ENCODE data around the gene TGFA. TPM values are rescaled to one million over a fixed set of nuclear protein-coding genes. Genes with fewer than 3 reads are reported as not detected.

Gene TGFA
- polyA plus RNA-seq, 1 donor (not counting 4 experiments of a cell fraction or from before 2014, with no cell fraction given) = 51.7 TPM

- DNase-seq (ENCODE audit: low read depth, low spot score) (peak; percentile 69), FAIRE-seq (peak; percentile 96)
- peaks cover 35% of the 10 kb centered on the region for H3K4me1 ChIP-seq (ENCODE audit: control insufficient read depth, extremely low read depth, insufficient read depth, low read length)
- dilution Hi-C loops (cut with MboI; ENCODE audit: extremely low pct_ligation_motif_present, low sequenced_read_pairs) = no loop called here
- no peaks in the 10 kb centered on the region for H3K27me3 ChIP-seq (ENCODE audit: control insufficient read depth, extremely low read depth, insufficient read depth, low read length)
- peaks cover 96% of the 10 kb centered on the region for H3K79me2 ChIP-seq (ENCODE audit: control insufficient read depth, insufficient read depth, low read length)
- peaks cover 2% of the 10 kb centered on the region for H3K9me1 ChIP-seq (ENCODE audit: control insufficient read depth, extremely low read depth, insufficient read depth, low read length)
- H4K20me1 ChIP-seq (ENCODE audit: control insufficient read depth, extremely low read depth, insufficient read depth, low read length) = peaks cover 8% of the 10 kb centered on the region
- TF ChIP-seq CTCF (optimal IDR thresholded peaks at IDR 0.05 in 1 of 3, IDR thresholded peaks at IDR 0.05 in 1 of 3, conservative IDR thresholded peaks at IDR 0.05 in 1 of 3; ENCODE audit: extremely low read depth in 1 of 3, insufficient read depth in 2 of 3, low read length in 3 of 3) = peak; percentile 14 to 26 (median 19)
- no peak for TF ChIP-seq EZH2 (IDR thresholded peaks at IDR 0.05; ENCODE audit: low read length)
- H3K4me2 ChIP-seq (ENCODE audit: control insufficient read depth, extremely low read depth, insufficient read depth, low read depth, low read length) = peak overlapping the region; percentile 65
- H3K9me3 ChIP-seq (ENCODE audit: control insufficient read depth, low read depth, low read length) = no peaks in the 10 kb centered on the region
- peak overlapping the region; percentile 78 for H3K27ac ChIP-seq (ENCODE audit: control insufficient read depth, insufficient read depth, low read length)
- peak overlapping the region in 2 of 3 experiments; percentile 22 to 25 for H3K4me3 ChIP-seq (ENCODE audit: control insufficient read depth in 2 of 3, extremely low read depth in 1 of 3, insufficient read depth in 2 of 3, low read depth in 1 of 3, low read length in 3 of 3)
- peak overlapping the region; percentile 60 for H3K9ac ChIP-seq (ENCODE audit: control insufficient read depth, extremely low read depth, insufficient read depth, low read length)
- H2AFZ ChIP-seq (ENCODE audit: control insufficient read depth, low read length) = no peak overlapping the region
- H3K36me3 ChIP-seq (ENCODE audit: control insufficient read depth in 2 of 2, extremely low read depth in 1 of 2, insufficient read depth in 2 of 2, low read length in 2 of 2) = peaks cover 0 to 9% of the 10 kb centered on the region in 2 experiments
Measured at GRCh38 chr2:70541481-70542020, 12.1 kb downstream of the TGFA start.

DNA sequence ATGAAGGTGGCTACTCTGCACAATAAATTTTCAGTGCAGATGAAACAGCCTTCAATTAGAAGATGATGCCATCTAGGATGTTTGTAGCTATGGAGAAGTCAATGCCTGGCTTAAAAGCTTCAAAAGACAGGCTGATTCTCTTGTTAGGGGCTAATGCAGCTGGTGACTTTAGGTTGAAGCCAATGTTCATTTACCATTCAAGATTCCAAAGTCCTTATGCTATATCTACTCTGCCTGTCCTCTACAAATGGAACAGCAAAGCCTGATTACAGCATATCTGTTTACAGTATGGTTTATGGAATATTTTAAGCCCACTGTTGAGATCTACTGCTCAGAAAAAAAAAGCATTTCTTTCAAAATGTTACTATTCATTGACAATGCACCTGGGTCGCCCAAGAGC, 15.8 kb downstream of the TGFA start:
- peaks cover 9% of the 10 kb centered on the region for H4K20me1 ChIP-seq (ENCODE audit: control insufficient read depth, extremely low read depth, insufficient read depth, low read length)
- H3K4me1 ChIP-seq (ENCODE audit: control insufficient read depth, extremely low read depth, insufficient read depth, low read length) = peaks cover 33% of the 10 kb centered on the region
- FAIRE-seq (no peak), DNase-seq (ENCODE audit: low read depth, low spot score) (no peak)
- no peak overlapping the region for H3K27ac ChIP-seq (ENCODE audit: control insufficient read depth, insufficient read depth, low read length)
- H2AFZ ChIP-seq (ENCODE audit: control insufficient read depth, low read length) = no peak overlapping the region
- peaks cover 0 to 9% of the 10 kb centered on the region in 2 experiments for H3K36me3 ChIP-seq (ENCODE audit: control insufficient read depth in 2 of 2, extremely low read depth in 1 of 2, insufficient read depth in 2 of 2, low read length in 2 of 2)
- H3K4me3 ChIP-seq (ENCODE audit: control insufficient read depth in 2 of 3, extremely low read depth in 1 of 3, insufficient read depth in 2 of 3, low read depth in 1 of 3, low read length in 3 of 3) = no peak overlapping the region
- H3K9me3 ChIP-seq (ENCODE audit: control insufficient read depth, low read depth, low read length) = no peaks in the 10 kb centered on the region
- H3K79me2 ChIP-seq (ENCODE audit: control insufficient read depth, insufficient read depth, low read length) = peaks cover 97% of the 10 kb centered on the region
- H3K27me3 ChIP-seq (ENCODE audit: control insufficient read depth, extremely low read depth, insufficient read depth, low read length) = no peaks in the 10 kb centered on the region
- dilution Hi-C loops (cut with MboI; ENCODE audit: extremely low pct_ligation_motif_present, low sequenced_read_pairs) = no loop called here
- TF ChIP-seq CTCF (optimal IDR thresholded peaks at IDR 0.05 in 1 of 3, IDR thresholded peaks at IDR 0.05 in 1 of 3, conservative IDR thresholded peaks at IDR 0.05 in 1 of 3; ENCODE audit: extremely low read depth in 1 of 3, insufficient read depth in 2 of 3, low read length in 3 of 3) = no peak
- TF ChIP-seq EZH2 (IDR thresholded peaks at IDR 0.05; ENCODE audit: low read length) = no peak
- no peak overlapping the region for H3K9ac ChIP-seq (ENCODE audit: control insufficient read depth, extremely low read depth, insufficient read depth, low read length)
- peaks cover 8% of the 10 kb centered on the region for H3K9me1 ChIP-seq (ENCODE audit: control insufficient read depth, extremely low read depth, insufficient read depth, low read length)
- no peak overlapping the region for H3K4me2 ChIP-seq (ENCODE audit: control insufficient read depth, extremely low read depth, insufficient read depth, low read depth, low read length)
